Measurements from ENCODE around the gene PSD2.

Gene PSD2

GRCh38 chr5:139861889-139862207 is 66.2 kb downstream of the PSD2 start:
- no peak for DNase-seq

GRCh38 chr5:139862313-139862712 is 66.7 kb downstream of the PSD2 start:
- DNase-seq = no peak

DNA sequence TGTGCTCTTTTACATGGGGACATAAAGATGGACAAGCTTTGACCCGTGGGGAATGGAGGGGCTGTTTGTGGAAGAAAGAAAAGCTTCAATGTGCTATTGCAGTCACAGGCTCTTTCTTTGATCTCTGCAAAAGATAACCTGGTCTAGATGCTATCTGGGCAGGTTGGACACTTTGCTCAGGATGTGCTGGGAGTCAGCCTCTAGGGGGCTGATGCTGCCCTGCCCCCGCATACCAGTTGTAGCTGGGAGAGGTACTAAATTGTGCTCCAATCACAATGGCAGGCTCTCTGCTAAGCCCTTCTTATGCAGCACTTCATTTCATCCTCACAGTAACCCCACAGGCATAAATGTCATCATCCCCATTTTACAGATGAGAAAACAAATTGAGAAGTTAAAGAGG is 67.2 kb downstream of the PSD2 start:
- DNase-seq = no peak

DNA sequence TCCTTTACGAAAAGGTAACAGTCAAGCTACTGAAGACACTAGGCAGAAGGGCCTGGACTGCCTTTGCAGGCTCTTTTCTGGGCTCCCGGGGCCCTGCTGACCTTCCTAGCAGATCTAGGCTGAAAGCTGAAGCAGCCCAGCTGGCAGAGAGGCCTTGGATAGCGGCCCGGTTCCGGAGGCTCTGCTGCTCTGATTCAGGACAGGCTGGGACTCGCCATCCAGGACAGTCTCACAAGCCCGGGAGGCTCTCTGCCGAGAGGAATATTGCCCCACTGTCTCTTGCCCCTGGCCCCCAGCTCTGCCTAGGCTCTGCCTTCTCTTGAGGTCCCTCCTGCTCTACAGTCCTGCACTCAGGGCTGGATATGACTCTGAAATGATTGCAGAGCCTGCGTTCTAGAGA is 67.8 kb downstream of the PSD2 start:
- no peak for DNase-seq

- peak; percentile 53 for DNase-seq
These were observed 68.4 kb downstream of the PSD2 start for GRCh38 chr5:139863855-139864558.

- no peak for DNase-seq
These were observed 69.3 kb downstream of the PSD2 start for GRCh38 chr5:139864716-139865483.

DNA sequence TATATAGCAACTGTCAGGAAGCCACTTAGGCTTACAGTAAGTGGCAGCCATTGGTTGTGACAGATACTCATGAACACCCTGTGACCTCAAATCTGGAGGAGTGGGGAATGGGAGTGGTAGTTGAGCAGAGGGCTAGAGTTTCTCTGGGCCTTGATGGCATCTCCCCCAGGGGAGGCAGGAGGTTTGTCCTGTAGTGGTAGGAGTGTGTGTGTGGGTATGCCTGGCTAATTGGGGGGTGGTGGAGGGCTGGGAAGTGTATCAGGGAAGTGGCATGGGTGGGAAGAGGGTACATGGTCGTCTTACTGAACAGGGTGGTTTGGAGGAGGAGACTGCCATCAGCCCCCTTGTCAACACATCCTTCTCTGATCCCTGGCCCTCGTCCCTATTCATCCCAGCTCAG is 71.5 kb downstream of the PSD2 start:
- no peak for DNase-seq

- no peak for DNase-seq
These were observed 72.0 kb downstream of the PSD2 start for GRCh38 chr5:139867581-139867980.

- no peak for DNase-seq
These were observed 73.6 kb downstream of the PSD2 start for GRCh38 chr5:139869042-139869790.

DNA sequence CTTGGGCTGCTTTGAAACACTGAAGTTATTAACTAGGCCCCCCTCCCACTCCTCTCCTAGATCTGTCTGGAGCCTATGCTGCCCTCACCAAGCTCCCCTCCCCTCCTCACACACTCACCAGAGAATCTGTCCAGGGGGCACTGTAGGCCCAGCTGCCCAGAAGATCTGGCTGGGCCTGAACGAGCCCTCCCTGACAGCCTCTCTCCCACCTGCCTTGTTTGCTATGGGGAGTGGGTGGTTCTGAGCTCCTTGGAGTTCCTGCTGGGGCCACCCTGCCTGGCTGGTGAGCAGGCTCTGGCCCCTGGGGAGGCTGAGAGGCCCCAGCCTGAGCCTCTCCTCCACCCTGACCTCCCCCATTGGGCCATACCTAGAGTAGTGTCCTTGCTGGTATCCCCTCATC is 75.1 kb downstream of the PSD2 start:
- DNase-seq = no peak

- DNase-seq = no peak
These were observed 76.0 kb downstream of the PSD2 start for GRCh38 chr5:139871614-139872013.

DNA sequence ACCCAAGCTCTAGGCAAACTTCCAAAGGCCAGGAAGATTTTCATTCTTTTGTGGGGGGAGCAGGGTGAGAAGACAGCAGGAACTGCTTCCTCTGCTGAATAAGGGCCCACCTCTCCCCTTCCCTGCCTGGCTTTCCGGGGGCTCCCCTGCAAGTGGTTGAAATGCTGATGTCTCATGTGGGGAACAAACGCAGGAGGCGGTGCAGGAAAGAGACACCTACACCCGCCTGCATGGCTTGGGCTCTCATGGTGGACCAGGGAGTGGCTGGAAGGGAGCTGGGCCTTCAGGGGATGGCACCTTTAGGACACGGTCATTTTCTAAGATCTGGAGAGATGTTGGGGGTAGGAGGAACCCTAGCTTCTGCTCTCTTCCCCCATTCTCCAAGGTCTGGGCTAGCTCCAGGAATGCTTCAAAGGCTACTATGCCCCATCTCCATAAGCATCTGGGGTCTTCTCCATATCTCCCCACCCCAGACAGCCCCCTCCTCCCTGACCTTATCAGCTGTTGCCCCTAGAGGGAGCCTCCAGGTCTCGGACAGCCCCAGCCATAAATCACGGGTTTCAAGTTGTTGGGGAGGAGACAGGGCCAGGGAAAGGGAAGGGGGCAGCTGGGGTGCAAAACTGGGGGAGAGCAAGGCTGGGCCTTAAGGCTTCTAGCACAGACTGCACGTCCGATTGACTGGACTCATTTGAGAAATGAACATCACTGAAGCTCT is 76.6 kb downstream of the PSD2 start:
- DNase-seq = no peak

- DNase-seq = no peak
These were observed 77.5 kb downstream of the PSD2 start for GRCh38 chr5:139872851-139873794.

- no peak for DNase-seq
These were observed 80.3 kb downstream of the PSD2 start for GRCh38 chr5:139875957-139876356.

DNA sequence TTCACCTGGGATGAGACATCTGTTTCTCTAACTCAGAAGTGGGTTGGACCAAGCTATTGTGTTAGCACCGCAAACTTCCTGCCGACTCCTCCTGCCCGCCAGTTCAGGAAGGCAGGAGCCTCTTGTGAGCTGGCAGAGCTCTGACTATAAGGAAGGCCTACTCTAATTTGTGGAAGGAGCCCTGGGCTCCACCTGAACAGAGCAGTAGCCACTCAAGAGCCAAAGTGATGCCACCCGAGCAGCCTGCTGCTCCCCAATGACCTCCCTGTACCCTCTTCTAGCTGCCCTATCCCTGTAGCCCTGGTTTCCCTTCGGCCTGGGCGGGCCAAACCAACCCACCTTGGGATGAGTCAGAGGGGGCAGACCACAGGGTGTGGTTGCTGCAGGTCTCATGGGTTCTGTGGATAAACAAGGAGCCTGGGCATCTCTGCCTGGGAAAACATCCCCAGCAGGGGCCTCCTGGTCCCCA is 81.6 kb downstream of the PSD2 start:
- no peak for DNase-seq

- no peak for DNase-seq
These were observed 82.5 kb downstream of the PSD2 start for GRCh38 chr5:139878093-139878492.

DNA sequence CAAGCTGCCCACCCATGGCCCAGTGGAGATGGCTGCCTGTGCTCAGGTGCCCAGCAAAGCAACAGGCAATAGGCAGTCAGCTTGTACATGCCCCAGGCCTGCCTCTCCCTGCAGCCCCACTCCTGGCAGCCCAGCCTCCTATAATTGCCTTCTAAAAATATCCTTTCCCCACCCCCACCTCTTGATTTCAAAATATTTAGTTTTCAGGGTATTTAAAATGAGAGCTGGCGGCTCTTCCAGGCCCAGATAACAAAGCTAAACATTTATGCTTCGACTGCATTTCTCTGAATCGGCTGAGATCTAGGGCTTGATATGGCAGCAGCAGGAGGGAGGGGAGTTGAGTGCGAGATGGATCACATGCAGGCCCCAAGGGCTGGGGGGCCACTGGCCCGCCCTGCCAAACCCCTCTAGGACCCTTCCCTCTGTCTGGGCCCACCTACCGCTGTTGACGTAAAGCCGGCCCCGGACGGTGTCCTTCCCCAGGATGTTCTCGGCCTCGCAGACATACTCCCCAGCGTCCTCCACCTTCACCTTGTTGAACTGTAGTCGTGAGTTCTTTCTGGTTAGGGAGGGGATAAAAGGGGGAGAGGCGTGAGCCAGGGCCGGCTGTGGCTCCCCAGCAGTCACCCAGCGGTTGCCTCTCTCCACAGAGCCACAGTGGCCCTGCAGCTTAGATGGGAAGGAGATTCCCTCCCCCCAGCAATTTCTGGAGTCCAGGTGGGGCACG is 85.0 kb downstream of the PSD2 start:
- no peak for DNase-seq

DNA sequence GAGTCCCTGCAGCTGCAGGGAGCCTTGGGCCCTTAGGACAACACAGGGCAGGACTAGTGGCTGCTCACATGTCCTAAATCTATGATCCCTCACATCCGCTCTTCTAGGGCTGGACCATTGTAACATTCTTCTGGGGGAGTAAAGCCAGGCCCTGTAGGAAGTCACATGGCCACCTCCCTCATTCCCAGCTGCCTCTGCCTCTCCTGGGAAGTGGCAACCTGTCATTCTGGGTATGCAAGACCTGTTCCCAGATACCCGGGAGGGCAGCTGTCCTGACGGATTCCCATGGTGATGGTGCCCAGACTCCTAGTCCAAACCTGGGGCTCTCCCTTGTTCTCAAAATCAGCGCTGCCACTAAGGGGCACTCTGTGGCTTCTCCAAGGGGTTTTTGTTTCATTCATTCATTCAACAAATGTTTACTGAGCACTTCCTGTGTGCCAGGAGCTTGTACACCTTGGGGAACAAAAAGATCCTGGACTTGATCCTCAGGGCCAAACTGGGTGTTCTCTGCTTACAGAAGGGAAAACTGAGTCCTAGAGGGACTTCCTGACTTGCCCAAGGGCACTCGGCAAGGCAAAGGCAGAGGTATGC is 85.6 kb downstream of the PSD2 start:
- DNase-seq = no peak

GRCh38 chr5:139882316-139882715 is 86.7 kb downstream of the PSD2 start:
- DNase-seq = no peak

DNA sequence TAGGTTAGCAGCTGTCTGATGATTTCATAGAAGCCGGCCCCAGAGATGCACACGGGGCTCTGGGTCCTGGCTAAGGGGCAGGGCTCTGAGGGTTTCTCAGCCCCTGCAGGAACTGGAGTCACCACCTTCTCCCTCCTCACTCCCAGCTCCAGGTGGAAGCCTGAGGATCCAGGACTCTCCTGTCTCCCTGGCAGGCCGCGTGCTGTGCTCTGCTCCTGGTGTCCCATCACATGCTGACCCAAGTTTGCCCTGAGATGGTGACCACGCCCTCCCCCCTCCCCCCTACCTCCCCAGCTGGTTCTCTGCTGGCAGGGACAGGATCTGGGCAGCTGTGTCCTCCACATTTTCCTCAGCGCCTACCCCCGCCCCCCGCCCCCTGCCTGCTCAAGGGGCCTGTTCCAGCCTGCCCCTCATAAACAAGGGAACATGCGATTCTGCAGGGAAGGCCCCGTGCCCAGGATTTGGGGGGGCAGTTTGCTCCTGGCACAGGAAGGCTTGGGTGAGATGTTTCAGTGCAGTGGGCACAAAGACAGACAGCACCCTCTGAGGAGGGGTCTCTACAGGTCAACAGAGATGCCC is 87.4 kb downstream of the PSD2 start:
- DNase-seq = no peak

DNA sequence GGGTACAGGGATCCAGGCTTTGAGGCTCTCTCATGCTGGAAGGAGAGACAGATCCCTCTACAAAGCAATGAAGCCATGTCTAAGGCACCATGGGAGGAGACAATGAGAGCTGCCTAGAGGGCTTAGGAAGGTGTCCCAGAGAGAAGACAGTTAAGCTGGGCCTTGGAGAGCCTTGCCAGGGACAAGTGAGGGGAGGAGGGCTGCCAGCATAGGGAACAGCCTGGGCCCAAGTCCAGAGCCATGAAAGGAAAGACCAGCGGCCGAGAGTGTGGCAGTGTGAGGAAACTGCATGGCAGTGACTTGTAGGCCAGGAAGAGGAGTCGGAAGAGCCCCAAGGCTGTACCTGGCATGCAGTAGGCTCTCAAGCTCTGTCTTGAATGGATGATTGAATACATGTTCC is 88.5 kb downstream of the PSD2 start:
- DNase-seq = no peak

All from CD4-positive, alpha-beta T cell treated with Interleukin-12 subunit alpha and Interleukin-12 subunit beta, for 1 hour (primary cell).